ENCODE data around the gene ELF3. TPM values are rescaled to one million over a fixed set of nuclear protein-coding genes. Genes with fewer than 3 reads are reported as not detected.

The ELF3 gene
- total and polyA plus RNA-seq, 10 of the 15 experiments (the other 5 are each of a cell fraction or from before 2014, with no cell fraction given): 0.07 to 14.3 (median 0.58) TPM; not detected in 1

DNA sequence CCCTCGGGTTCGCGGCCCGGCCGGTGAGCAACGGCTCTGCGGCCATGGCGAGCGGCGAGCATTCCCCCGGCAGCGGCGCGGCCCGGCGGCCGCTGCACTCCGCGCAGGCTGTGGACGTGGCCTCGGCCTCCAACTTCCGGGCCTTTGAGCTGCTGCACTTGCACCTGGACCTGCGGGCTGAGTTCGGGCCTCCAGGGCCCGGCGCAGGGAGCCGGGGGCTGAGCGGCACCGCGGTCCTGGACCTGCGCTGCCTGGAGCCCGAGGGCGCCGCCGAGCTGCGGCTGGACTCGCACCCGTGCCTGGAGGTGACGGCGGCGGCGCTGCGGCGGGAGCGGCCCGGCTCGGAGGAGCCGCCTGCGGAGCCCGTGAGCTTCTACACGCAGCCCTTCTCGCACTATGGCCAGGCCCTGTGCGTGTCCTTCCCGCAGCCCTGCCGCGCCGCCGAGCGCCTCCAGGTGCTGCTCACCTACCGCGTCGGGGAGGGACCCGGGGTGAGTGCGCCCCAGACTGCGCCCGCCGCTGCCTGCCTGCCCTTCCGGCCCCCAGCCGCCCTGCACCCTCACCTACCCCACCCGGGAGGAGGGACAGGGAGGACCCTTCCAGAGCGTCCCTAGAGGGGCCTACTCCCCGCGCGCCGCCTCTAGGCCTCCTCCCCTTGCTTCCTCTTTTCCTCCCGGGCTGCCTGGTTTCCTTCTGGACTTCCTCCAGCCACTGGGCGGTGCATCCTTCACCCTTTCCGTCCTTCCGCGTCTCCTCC lies 27.6 kb upstream of the ELF3 start, which contains the start of gene RNPEP (continued):
- TF ChIP-seq PBX3 (IDR thresholded peaks at IDR 0.05; ENCODE audit: insufficient replicate concordance, low read depth, low read length): no peak
- TF ChIP-seq IRF5 (IDR thresholded peaks at IDR 0.05; ENCODE audit: borderline replicate concordance): no peak
- TF ChIP-seq, protein P1, sequence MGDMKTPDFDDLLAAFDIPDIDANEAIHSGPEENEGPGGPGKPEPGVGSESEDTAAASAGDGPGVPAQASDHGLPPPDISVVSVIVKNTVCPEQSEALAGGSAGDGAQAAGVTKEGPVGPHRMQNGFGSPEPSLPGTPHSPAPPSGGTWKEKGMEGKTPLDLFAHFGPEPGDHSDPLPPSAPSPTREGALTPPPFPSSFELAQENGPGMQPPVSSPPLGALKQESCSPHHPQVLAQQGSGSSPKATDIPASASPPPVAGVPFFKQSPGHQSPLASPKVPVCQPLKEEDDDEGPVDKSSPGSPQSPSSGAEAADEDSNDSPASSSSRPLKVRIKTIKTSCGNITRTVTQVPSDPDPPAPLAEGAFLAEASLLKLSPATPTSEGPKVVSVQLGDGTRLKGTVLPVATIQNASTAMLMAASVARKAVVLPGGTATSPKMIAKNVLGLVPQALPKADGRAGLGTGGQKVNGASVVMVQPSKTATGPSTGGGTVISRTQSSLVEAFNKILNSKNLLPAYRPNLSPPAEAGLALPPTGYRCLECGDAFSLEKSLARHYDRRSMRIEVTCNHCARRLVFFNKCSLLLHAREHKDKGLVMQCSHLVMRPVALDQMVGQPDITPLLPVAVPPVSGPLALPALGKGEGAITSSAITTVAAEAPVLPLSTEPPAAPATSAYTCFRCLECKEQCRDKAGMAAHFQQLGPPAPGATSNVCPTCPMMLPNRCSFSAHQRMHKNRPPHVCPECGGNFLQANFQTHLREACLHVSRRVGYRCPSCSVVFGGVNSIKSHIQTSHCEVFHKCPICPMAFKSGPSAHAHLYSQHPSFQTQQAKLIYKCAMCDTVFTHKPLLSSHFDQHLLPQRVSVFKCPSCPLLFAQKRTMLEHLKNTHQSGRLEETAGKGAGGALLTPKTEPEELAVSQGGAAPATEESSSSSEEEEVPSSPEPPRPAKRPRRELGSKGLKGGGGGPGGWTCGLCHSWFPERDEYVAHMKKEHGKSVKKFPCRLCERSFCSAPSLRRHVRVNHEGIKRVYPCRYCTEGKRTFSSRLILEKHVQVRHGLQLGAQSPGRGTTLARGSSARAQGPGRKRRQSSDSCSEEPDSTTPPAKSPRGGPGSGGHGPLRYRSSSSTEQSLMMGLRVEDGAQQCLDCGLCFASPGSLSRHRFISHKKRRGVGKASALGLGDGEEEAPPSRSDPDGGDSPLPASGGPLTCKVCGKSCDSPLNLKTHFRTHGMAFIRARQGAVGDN (IDR thresholded peaks at IDR 0.05): peak; percentile 49; the same call in 1 of the 2 replicates
- no peak for TF ChIP-seq NFYA (IDR thresholded peaks at IDR 0.05; ENCODE audit: borderline replicate concordance, low read depth, low read length)
- TF ChIP-seq BCLAF1 (IDR thresholded peaks at IDR 0.05): no peak
- TF ChIP-seq PAX5 (IDR thresholded peaks at IDR 0.05; ENCODE audit: borderline replicate concordance, low read depth, low read length): no peak; the same call in 1 of the 2 replicates
- TF ChIP-seq TCF7 (IDR thresholded peaks at IDR 0.05; ENCODE audit: borderline replicate concordance): no peak
- TF ChIP-seq, protein P2, sequence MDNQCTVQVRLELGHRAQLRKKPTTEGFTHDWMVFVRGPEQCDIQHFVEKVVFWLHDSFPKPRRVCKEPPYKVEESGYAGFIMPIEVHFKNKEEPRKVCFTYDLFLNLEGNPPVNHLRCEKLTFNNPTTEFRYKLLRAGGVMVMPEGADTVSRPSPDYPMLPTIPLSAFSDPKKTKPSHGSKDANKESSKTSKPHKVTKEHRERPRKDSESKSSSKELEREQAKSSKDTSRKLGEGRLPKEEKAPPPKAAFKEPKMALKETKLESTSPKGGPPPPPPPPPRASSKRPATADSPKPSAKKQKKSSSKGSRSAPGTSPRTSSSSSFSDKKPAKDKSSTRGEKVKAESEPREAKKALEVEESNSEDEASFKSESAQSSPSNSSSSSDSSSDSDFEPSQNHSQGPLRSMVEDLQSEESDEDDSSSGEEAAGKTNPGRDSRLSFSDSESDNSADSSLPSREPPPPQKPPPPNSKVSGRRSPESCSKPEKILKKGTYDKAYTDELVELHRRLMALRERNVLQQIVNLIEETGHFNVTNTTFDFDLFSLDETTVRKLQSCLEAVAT (IDR thresholded peaks at IDR 0.05): no peak
- no peak for TF ChIP-seq E2F4 (IDR thresholded peaks at IDR 0.05; ENCODE audit: low read depth, low read length)
- TF ChIP-seq YY1 (IDR thresholded peaks at IDR 0.05; ENCODE audit: low read depth, low read length): peak; percentile 85
- no peak for TF ChIP-seq IRF3 (IDR thresholded peaks at IDR 0.05)
- no peak for TF ChIP-seq BMI1 (IDR thresholded peaks at IDR 0.05; ENCODE audit: borderline replicate concordance)
- TF ChIP-seq CEBPB (IDR thresholded peaks at IDR 0.05; ENCODE audit: borderline replicate concordance in 1 of 2, low read depth in 2 of 2, low read length in 2 of 2): no peak
- TF ChIP-seq POLR2A (IDR thresholded peaks at IDR 0.05; ENCODE audit: low read depth, low read length): peak; percentile 80
- no peak for TF ChIP-seq FOXM1 (IDR thresholded peaks at IDR 0.05; ENCODE audit: low read depth, low read length)
